K562 (cell line): ENCODE results near the gene HSPA5. TPM values are rescaled to one million over a fixed set of nuclear protein-coding genes. Genes with fewer than 3 reads are reported as not detected.

Experiments used
- AFF1 ChIP-seq, 2 experiments: fragments of 450-650 bp; IDR thresholded peaks; 2 replicates each; pipeline ENCODE4 v1.6.1; 2018; ENCODE audit warnings: mild to moderate bottlenecking in 2 of 2, low read depth in 1 of 2; ENCODE audit not compliant: partially characterized antibody in 2 of 2
- CXXC5 ChIP-seq: fragments of 250-450 bp; sonication (Bioruptor Pico); IDR thresholded peaks from 2 replicates; pipeline ENCODE4 v1.8.0; 2022; ENCODE audit warnings: inconsistent platforms, mild to moderate bottlenecking, moderate library complexity
- HLTF ChIP-seq: fragments of 450-650 bp; IDR thresholded peaks from 2 replicates; pipeline ENCODE4 v1.6.1; 2016
- KLF1 ChIP-seq: fragments of 450-650 bp; IDR thresholded peaks from 2 replicates; pipeline ENCODE4 v1.6.1; 2016; ENCODE audit warnings: missing genetic modification characterization, missing compliant biosample characterization
- MYBL2 ChIP-seq, 2 experiments: fragments of 450-650 bp in 1 of 2; sonication (generic) in 1 of 2; formaldehyde crosslinking in 1 of 2; IDR thresholded peaks; 2 replicates each; pipeline versions ENCODE4 v1.6.1 to v1.8.1; 2017 to 2022; ENCODE audit warnings: borderline replicate concordance in 1 of 2, inconsistent platforms in 1 of 2, low read depth in 1 of 2, mild to moderate bottlenecking in 1 of 2, missing genetic modification reagents in 1 of 2, moderate library complexity in 1 of 2
- NCOA4 ChIP-seq: fragments of 450-650 bp; IDR thresholded peaks from 2 replicates; pipeline ENCODE4 v1.6.1; 2018; ENCODE audit warnings: mild to moderate bottlenecking; ENCODE audit not compliant: partially characterized antibody
- RBM34 ChIP-seq: fragments of 200-400 bp; formaldehyde crosslinking; IDR thresholded peaks from 2 replicates; pipeline ENCODE4 v1.6.1; 2018; ENCODE audit warnings: low read length, borderline replicate concordance; ENCODE audit not compliant: insufficient read depth
- RHOXF2B ChIP-seq: fragments of 250-450 bp; sonication (Bioruptor Pico); conservative IDR thresholded peaks from 2 replicates; pipeline ENCODE4 v1.5.1; 2021
- TSC22D4 ChIP-seq: fragments of 450-650 bp; IDR thresholded peaks from 2 replicates; pipeline ENCODE4 v1.6.1; 2016; ENCODE audit warnings: missing genetic modification characterization, missing biosample characterization, control low read depth
- ZBTB12 ChIP-seq: fragments of 250-450 bp; sonication (Bioruptor Pico); IDR thresholded peaks from 2 replicates; pipeline ENCODE4 v1.4.0; 2020
- ZFP30 ChIP-seq: fragments of 250-450 bp; sonication (Bioruptor Pico); IDR thresholded peaks from 2 replicates; pipeline ENCODE4 v1.8.0; 2022; ENCODE audit warnings: moderate library complexity, mild to moderate bottlenecking, inconsistent platforms, borderline replicate concordance
- ZFP91 ChIP-seq: sonication (generic); formaldehyde crosslinking; IDR thresholded peaks from 2 replicates; pipeline ENCODE4 v1.8.0; 2022; ENCODE audit warnings: mild to moderate bottlenecking, missing genetic modification reagents
- ZNF124 ChIP-seq: sonication (generic); formaldehyde crosslinking; IDR thresholded peaks from 2 replicates; pipeline ENCODE4 v1.8.1; 2022; ENCODE audit warnings: missing genetic modification reagents
- ZNF518B ChIP-seq: fragments of 250-450 bp; sonication (Bioruptor Pico); IDR thresholded peaks from 2 replicates; pipeline ENCODE4 v1.5.0; 2021; ENCODE audit warnings: mild to moderate bottlenecking, moderate library complexity
- ZNF740 ChIP-seq, 3 experiments: fragments of 200-800 bp in 1 of 3; sonication (Bioruptor generic) in 1 of 3; sonication (generic) in 1 of 3; formaldehyde crosslinking in 1 of 3; IDR thresholded peaks; 2 replicates each; pipeline versions ENCODE4 v1.6.1 to v1.8.0; 2016 to 2022; ENCODE audit warnings: mild to moderate bottlenecking in 2 of 3, missing compliant biosample characterization in 2 of 3, missing genetic modification characterization in 2 of 3, missing genetic modification reagents in 1 of 3
- polyA plus RNA-seq, 8 experiments: library from polyadenylated mRNA; depleted of rRNA in 4 of 8; stranded (reverse) in 5 of 8; unstranded in 3 of 8; fragments of >200 nt; fragmentation: Nextera tagmentation in 2 of 8; fragmentation: Illumina TruSeq in 1 of 8; extraction: Ambion mirVana in 2 of 8; extraction: Trizol in 1 of 8; gene quantifications; 2 replicates each; pipeline versions ENCODE4 v1.2.1 to v1.2.3, GENCODE V29; 2011 to 2014; ENCODE audit warnings: inconsistent platforms in 1 of 8, missing spikeins in 1 of 8
- total RNA-seq, 7 experiments: library from RNA; depleted of rRNA in 6 of 7; stranded (reverse); fragments of >200 nt in 6 of 7; fragmentation: Illumina TruSeq in 2 of 7; extraction: Trizol in 2 of 7; gene quantifications; 2 replicates each; pipeline versions ENCODE4 v1.2.1 to v1.2.3, GENCODE V29; 2011 to 2021; ENCODE audit warnings: low replicate concordance in 1 of 7

The HSPA5 gene
- total and polyA plus RNA-seq, 9 of the 15 experiments (the other 6 are each of a cell fraction or from before 2014, with no cell fraction given): 48.0 to 265 (median 113) TPM

GRCh38 chr9:125243792-125244260 lies 2.7 kb upstream of the HSPA5 start (continued):
- TF ChIP-seq ZBTB12 (no peak), ZFP30 (CRISPR knock-in tag) (no peak), ZFP91 (no peak), HLTF (no peak), NCOA4 (no peak), CXXC5 (CRISPR knock-in tag) (peak; percentile 33; the same call in 1 of the 2 replicates), ZNF518B (no peak), TSC22D4 (no peak), MYBL2 (IDR thresholded peaks at IDR 0.05; ENCODE audit: low read depth) (no peak), MYBL2 (CRISPR knock-in tag; IDR thresholded peaks at IDR 0.05; ENCODE audit: borderline replicate concordance) (no peak), ZNF124 (CRISPR knock-in tag) (no peak), AFF1 (IDR thresholded peaks at IDR 0.05; ENCODE audit: low read depth in 1 of 2, partially characterized antibody in 2 of 2) (no peak), ZNF740 (CRISPR knock-in tag; IDR thresholded peaks at IDR 0.05) (no peak), ZNF740 (tag; IDR thresholded peaks at IDR 0.05) (peak in 1 of 2 experiments; percentile 75; a peak in 1 of 4 replicates), RHOXF2B (CRISPR knock-in tag) (no peak), RBM34 (no peak), KLF1 (no peak)
